KG1 (cell line): ENCODE results near the gene TIMM29.

ENCODE experiments used
- DNase-seq: peaks from one replicate; lab custom pipeline; 2025; lab: John Stamatoyannopoulos, UW

TIMM29 gene

DNA sequence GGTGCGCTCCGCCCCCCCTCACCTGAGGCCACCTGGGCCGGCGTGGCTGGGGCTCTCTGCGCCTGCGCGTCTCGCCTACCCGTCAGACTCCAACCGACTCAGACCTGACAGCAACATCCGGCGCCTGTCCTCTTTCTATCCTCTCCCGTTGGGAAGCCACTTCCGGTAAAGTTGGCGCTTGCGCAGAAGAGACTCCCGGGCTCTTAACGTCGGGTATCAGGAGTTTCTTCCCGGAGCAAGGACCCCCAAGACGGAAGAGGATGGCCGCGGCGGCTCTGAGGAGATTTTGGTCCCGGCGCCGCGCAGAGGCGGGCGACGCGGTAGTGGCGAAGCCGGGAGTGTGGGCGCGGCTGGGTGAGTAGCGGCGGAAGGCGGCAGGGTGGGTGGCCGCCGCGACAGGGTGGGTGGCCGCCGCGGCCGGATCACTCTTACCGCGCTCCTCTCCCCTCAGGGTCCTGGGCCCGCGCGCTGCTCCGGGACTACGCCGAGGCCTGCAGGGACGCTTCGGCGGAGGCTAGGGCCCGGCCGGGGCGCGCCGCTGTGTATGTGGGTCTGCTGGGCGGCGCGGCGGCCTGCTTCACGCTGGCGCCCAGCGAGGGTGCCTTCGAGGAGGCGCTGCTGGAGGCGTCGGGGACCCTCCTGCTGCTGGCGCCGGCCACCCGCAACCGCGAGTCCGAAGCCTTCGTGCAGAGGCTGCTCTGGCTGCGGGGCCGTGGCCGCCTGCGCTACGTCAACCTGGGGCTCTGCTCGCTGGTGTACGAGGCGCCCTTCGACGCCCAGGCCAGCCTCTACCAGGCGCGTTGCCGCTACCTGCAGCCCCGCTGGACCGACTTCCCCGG is at the start of gene TIMM29, which contains the start of gene YIPF2:
Gene TIMM29 (plus strand): TSS at position 249 of the 839 bp plus-strand sequence. CDS start 12 bp downstream, at position 261.
Gene YIPF2 (minus strand): TSS at position 77 of the 839 bp plus-strand sequence. CDS start 229 bp downstream, outside the sequence.
- DNase-seq, result peak; percentile 95

DNA sequence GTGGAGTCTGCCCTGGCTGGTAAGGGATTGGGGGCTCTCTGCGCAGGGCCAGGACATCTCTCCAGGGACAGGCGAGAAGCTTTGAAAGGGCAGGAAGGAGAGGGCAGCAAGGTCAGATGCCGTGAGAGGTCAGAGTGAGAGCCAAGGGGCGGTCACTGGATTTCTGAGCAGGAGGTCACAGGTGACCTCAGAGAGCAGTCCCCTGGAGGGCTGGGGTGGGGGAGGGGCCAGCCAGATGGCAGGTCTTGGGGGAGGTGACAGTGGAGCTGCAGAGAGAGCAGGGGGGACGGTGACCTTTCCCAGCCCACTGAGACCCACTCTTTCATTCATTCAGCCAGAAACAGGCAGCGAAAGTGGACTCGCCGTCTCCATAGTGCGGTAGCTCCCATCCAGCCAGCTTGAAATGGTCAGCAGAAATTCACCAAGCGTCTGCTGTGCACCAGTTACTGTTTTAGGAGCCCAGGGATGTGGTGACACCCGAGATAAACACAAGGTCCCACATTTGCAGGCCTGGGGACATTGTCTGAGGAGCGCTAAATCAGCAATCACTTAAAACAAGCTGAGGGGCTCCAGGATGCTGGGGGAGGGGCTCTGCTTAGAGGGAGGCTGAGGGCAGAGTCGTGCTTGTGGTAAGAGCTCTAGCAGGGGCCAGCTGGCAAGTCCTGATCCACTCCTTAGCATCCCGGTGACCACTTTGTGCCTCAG is 47.1 kb upstream of the TIMM29 start:
- DNase-seq, result no peak

DNA sequence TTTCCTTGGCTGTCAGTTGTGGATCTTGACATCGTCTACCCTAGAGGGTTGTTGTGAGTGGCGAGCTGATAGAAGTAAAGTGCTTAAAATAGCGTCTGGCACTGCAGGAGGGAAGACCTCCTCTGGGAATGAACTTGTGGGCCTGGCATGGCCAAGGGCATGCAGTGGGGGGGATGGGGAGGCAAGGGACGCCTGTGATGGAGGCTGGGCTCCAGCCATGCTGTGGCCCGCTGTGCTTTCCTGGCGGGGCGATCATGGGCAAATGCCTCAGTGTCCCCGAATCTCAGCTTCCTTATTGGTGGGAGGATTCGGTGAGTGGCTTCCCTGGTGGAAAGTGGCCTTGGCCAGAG is 46.5 kb upstream of the TIMM29 start:
- DNase-seq, result no peak

- DNase-seq, result no peak
These were observed 44.3 kb upstream of the TIMM29 start for GRCh38 chr19:10884274-10884673.

DNA sequence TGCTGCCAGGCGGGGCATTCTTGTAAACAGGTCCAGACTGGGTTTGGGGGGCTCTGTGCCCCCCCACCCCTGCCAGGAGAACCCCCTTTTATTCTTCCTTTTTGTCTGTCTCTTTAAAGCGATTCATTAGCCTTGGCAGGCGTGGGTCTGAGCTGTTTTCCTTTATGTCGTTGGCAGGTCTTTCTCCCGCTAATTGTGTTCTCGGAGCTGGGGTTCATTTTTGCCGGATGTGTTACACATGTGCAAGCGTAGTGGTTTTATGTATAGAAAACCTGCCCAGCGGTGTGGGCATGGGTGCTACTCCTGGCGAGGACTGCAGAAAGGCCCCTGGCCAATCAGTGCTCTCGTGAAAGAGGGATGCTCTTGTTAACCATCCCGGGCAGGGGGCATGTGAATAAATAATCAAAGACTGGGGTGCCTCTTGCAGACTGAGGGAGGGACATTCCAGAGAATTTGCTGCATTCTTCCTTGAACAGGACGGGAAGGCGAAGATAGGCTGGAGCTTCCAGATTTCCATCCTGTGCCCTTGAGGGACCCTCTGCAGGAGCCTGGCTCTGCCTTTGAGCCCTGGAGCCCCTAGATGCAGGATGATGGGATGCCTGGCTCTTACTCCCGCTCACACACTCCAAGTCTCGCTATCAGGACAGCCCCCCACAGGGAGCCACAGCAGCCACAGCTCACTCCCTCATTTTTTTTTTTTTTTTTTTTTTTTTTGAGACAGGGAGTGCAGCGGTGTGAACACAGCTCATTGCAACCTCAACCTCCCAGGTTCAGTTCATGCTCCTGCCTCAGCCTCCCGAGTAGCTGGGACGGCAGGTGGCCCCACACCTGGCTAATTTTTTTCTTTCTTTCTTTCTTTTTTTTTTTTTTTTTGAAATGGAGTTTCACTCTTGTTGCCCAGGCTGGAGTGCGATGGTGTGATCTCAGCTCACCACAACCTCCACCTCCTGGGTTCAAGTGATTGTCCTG is 43.1 kb upstream of the TIMM29 start:
- no peak for DNase-seq

GRCh38 chr19:10887616-10888367 is 40.8 kb upstream of the TIMM29 start:
- DNase-seq, result no peak

- DNase-seq, result no peak
These were observed 40.2 kb upstream of the TIMM29 start for GRCh38 chr19:10888421-10888866.

DNA sequence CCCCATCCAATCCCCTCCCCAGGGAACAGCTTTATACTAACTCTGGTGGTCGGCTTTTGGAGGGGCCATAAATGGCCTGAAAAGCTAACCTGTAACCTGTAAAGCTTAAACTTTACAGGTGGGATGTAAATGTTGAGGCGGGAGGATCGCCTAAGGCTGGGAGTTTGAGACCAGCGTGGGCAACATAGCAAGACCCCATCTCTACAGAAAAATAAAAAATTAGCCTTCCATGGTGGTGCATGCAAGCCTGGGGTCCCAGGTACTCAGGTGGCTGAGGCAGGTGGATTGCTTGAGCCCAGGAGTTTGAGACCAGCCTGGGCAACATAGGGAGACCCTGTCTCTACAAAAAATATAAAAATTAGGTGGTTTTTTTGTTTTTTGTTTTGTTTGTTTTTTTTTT is 38.7 kb upstream of the TIMM29 start:
- DNase-seq, result no peak

- DNase-seq, result no peak
These were observed 37.1 kb upstream of the TIMM29 start for GRCh38 chr19:10891405-10892086.

DNA sequence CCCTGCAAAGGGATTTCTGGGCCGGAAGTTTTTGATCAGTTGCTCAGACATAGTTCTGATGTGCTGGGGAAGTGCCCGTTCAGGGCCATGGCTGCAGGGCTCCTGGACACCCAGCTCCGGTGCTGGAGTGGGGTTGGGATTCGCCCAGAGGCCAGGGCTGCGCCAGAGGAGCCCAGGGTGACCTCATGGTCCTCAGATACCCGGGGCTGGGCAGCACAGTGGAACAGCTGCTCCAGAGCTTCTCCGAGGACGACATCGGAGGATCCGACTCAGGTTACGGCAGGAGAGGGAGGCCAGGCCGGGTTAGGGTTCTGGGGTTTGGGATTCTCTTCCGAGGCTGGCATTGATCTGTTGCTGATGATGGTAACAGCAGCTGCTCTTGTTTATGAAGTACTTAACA is 36.4 kb upstream of the TIMM29 start:
- no peak for DNase-seq

DNA sequence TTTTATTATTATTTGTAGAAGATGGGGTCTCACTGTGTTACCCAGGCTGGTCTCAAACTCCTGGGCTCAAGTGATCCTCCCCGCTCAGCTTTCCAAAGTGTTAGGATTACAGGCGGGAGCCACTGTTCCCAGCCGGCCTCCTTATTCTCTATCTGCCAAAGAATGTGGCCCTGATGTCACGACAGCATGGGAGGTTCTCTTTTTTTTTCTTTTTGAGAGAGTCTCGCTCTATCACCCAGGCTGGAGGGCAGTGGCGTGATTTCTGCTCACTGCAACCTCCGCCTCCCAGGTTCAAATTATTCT is 33.7 kb upstream of the TIMM29 start:
- DNase-seq, result no peak

DNA sequence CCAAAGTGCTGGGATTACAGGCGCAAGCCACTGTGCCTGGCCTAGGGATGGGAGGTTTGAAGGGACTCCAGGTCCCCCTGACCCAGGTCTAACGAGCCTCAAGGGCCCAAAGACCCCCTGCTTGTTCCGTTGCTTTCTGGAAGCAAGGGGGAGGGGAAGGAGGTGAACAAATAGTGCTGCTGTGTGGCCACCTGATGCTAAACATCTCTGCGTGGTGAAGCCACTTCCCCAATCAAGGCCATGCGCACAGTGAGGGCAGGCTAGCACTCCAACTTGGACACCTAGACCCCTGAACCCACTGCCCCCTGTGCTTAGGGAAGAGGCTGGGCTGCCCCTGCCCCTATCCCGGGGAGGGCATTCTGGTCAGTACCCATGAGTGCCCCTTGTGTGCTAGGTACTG is 33.2 kb upstream of the TIMM29 start:
- no peak for DNase-seq

GRCh38 chr19:10895920-10896319 is 32.7 kb upstream of the TIMM29 start:
- no peak for DNase-seq

DNA sequence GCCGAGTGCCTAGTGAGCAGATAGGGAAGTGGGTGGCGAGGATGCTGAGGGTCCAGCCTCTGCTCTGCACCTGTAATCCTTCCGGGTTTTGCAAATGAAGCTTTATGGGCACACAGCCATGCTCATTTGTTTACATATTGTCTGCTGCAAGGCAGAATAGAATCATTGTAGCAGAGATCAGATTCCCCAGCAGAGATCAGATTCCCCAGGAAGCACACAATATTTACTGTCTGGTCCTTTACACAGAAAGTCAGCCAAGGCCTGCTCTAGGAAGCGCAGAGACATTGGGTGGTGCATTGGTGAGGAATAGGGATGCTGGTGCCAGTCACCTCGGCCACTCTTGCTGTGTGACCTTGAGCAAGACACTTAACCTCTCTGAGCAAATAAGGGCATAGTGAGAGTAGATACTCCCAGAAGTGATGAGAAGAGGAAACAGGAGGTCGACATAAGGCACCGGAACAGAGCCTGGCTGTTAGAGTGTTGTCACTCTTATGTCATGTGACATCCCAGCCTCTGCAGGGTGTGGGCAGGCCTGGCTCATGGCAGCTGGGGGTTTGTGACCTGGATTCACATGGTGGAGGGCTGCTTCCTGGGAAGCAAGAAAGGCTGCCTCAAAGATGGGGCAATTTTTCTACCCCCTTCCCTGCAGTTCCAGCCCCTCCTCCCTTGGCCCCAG is 31.6 kb upstream of the TIMM29 start:
- DNase-seq, result no peak

DNA sequence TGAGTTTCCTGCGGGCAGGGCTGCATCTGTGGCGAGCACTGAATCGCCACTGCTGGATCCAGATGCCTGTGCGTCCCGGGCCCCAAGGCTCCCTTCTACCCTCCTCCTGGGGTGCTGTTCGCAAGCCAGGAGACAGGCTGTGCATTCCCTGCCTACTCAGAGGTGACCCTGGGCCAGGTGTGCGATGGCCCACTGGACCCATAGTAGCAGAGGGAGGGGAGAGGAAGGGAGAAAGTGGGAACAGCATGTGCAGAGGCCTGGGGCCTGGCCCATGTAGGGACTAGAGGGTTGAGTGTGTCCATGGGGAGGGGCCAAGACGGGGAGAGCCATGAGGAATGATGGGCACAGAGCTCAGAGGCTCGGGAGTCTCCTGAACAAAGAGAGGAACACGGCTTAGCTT is 30.0 kb upstream of the TIMM29 start:
- DNase-seq, result no peak

GRCh38 chr19:10899151-10899653 is 29.4 kb upstream of the TIMM29 start:
- no peak for DNase-seq

DNA sequence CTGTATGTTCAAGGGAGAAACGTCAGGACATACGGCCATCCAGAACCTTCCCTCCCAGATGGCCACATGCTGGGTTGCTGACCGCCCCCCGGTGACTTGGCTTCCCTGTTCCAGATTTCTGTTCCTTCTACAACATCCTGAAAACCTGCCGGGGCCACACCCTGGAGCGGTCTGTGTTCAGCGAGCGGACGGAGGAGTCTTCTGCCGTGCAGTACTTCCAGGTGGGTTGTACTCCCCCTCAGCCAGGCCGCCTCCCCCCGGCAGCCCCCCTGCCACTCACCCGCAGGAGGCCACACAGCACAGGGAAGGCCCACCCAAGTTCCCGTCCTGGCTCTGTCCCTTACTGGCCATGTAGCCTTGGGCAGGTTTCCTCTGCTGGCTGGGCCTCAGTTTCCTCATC is 20.7 kb upstream of the TIMM29 start:
- DNase-seq, result no peak

DNA sequence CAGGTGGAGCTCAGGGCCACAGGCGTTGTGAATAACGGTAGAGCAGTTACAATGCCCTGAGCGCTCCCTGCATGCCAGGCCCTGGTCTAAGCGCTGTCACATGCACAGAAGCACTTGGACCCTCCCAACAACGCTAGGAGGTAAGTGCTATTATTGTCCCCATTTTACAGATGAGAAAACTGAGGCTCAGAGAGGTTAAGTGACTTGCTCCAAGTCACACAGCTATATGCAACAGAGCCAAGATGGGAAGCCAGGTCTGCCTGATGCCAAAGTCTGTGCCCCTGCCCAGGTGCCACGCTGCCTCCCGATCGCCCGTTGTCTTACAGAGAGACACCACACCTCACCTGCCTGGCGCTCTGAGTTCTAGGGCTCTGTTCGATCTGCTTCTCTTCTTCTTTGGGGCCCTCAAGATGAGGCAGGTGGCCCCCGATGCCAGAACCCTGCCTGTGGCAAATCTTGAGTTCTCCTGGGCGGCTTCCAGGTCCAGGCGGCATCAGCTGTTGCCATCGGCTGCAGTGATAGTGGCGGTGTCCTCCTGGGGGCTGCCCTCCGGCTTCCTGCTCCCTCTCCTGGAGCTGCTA is 20.1 kb upstream of the TIMM29 start:
- no peak for DNase-seq

DNA sequence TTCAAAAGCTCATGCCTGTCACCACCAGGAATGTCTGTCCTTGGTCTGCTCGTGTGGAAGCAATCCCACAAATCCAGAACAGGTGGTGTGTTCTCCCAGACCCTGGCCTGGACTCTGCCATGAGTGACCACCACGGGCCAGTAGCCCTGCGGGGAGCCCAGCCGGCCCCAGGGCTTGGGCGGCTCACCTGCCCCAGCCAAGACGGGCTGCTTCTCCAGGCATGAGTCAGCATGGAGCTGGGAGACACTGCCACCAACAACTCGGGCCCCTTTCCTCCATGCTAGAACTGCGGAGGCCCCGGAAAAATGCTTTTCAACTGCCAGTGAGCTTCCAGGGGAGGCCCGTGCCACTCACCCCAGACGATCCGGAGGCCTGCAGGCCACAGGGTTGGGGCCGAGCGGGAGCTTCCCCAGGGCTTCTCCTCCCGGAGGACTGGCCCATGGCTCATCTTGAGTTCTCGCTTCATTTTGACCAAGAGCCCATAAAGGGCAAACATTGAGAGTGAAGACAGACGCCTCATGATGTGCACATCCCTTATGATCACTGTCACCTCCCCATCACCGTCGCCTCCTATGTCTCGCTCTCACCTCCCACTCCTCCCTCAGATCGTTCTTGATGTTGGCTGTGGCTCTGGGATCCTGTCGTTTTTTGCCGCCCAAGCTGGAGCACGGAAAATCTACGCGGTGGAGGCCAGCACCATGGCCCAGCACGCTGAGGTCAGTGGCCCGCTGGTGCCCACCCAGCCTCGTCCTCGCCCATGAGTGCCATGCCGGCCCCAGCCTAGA is 16.8 kb upstream of the TIMM29 start:
- no peak for DNase-seq
